ENCODE data around the gene WWTR1.

The WWTR1 gene

GRCh38 chr3:149592758-149593240, 65.0 kb downstream of the WWTR1 start:
- DNase-seq (ENCODE audit: low read depth), result no peak

GRCh38 chr3:149590691-149591441, 67.0 kb downstream of the WWTR1 start:
- no peak for DNase-seq (ENCODE audit: low read depth)

GRCh38 chr3:149589332-149589731, 68.5 kb downstream of the WWTR1 start:
- DNase-seq (ENCODE audit: low read depth), result peak; percentile 78

- no peak for DNase-seq (ENCODE audit: low read depth)
Measured at GRCh38 chr3:149588909-149589308, 68.9 kb downstream of the WWTR1 start.

GRCh38 chr3:149587383-149587782, 70.4 kb downstream of the WWTR1 start:
- no peak for DNase-seq (ENCODE audit: low read depth)

GRCh38 chr3:149586871-149587270, 71.0 kb downstream of the WWTR1 start:
- peak; percentile 32 for DNase-seq (ENCODE audit: low read depth)

- DNase-seq (ENCODE audit: low read depth), result no peak
Measured at GRCh38 chr3:149585401-149585726, 72.5 kb downstream of the WWTR1 start.

GRCh38 chr3:149583921-149584635, 73.7 kb downstream of the WWTR1 start:
- no peak for DNase-seq (ENCODE audit: low read depth)

GRCh38 chr3:149582395-149582794, 75.4 kb downstream of the WWTR1 start:
- no peak for DNase-seq (ENCODE audit: low read depth)

GRCh38 chr3:149581681-149582370, 76.0 kb downstream of the WWTR1 start:
- peak; percentile 85 for DNase-seq (ENCODE audit: low read depth)

GRCh38 chr3:149581248-149581647, 76.6 kb downstream of the WWTR1 start:
- peak; percentile 33 for DNase-seq (ENCODE audit: low read depth)

- peak; percentile 64 for DNase-seq (ENCODE audit: low read depth)
Measured at GRCh38 chr3:149579838-149580542, 77.8 kb downstream of the WWTR1 start.

- DNase-seq (ENCODE audit: low read depth), result no peak
Measured at GRCh38 chr3:149579161-149579560, 78.7 kb downstream of the WWTR1 start.

GRCh38 chr3:149577801-149578200, 80.0 kb downstream of the WWTR1 start:
- no peak for DNase-seq (ENCODE audit: low read depth)

- peak; percentile 99 for DNase-seq (ENCODE audit: low read depth)
Measured at GRCh38 chr3:149575961-149576564, 81.8 kb downstream of the WWTR1 start.

- peak; percentile 98 for DNase-seq (ENCODE audit: low read depth)
Measured at GRCh38 chr3:149575213-149575960, 82.4 kb downstream of the WWTR1 start.

GRCh38 chr3:149572796-149573414, 84.9 kb downstream of the WWTR1 start:
- peak; percentile 62 for DNase-seq (ENCODE audit: low read depth)

- no peak for DNase-seq (ENCODE audit: low read depth)
Measured at GRCh38 chr3:149571381-149571780, 86.4 kb downstream of the WWTR1 start.

- DNase-seq (ENCODE audit: low read depth), result no peak
Measured at GRCh38 chr3:149570016-149570415, 87.8 kb downstream of the WWTR1 start.

- DNase-seq (ENCODE audit: low read depth), result no peak
Measured at GRCh38 chr3:149567381-149567780, 90.4 kb downstream of the WWTR1 start.

All from amniotic epithelial cell (primary cell).